H9 (cell line): Measurements from ENCODE around the gene CEBPE. TPM values are rescaled to one million over a fixed set of nuclear protein-coding genes. Genes with fewer than 3 reads are reported as not detected.

ENCODE experiments used
- DNase-seq: peaks from one replicate; pipeline ENCODE4 v3.0.0-alpha.2; 2017
- H2AFZ ChIP-seq: one replicate; pipeline ENCODE4 v1.6.1; 2013; ENCODE audit warnings: mild to moderate bottlenecking, low read length, control low read depth, moderate library complexity
- H2AK5ac ChIP-seq: 2 replicates; pipeline ENCODE4 v1.6.1; 2013; ENCODE audit warnings: low read length, control low read depth, mixed read lengths; ENCODE audit not compliant: insufficient read length
- H2BK120ac ChIP-seq: one replicate; pipeline ENCODE4 v1.6.1; 2013; ENCODE audit warnings: low read depth, mild to moderate bottlenecking, low read length, control low read depth, inconsistent platforms; ENCODE audit not compliant: poor library complexity, severe bottlenecking
- H2BK12ac ChIP-seq: 2 replicates; pipeline ENCODE4 v1.6.1; 2013; ENCODE audit warnings: low read length, control low read depth, mixed read lengths, low read depth; ENCODE audit not compliant: insufficient read length
- H2BK15ac ChIP-seq: 2 replicates; pipeline ENCODE4 v1.6.1; 2013; ENCODE audit warnings: low read depth, low read length, control low read depth
- H2BK20ac ChIP-seq: one replicate; pipeline ENCODE4 v1.6.1; 2013; ENCODE audit warnings: low read depth, mild to moderate bottlenecking, low read length, control low read depth, inconsistent platforms; ENCODE audit not compliant: poor library complexity, severe bottlenecking
- H2BK5ac ChIP-seq: 2 replicates; pipeline ENCODE4 v1.6.1; 2013; ENCODE audit warnings: low read length, control low read depth, mixed read lengths; ENCODE audit not compliant: insufficient read length
- H3K14ac ChIP-seq: 2 replicates; pipeline ENCODE4 v1.6.1; 2013; ENCODE audit warnings: low read length, control low read depth; ENCODE audit not compliant: insufficient read depth
- H3K18ac ChIP-seq: 2 replicates; pipeline ENCODE4 v1.6.1; 2013; ENCODE audit warnings: low read depth, mild to moderate bottlenecking, mixed read lengths, low read length, control low read depth; ENCODE audit not compliant: insufficient read length
- H3K23ac ChIP-seq: 2 replicates; pipeline ENCODE4 v1.6.1; 2013; ENCODE audit warnings: low read length, control low read depth, mixed read lengths, low read depth; ENCODE audit not compliant: insufficient read length
- H3K23me2 ChIP-seq: 2 replicates; pipeline ENCODE4 v1.6.1; 2013; ENCODE audit warnings: low read depth, mild to moderate bottlenecking, mixed read lengths, low read length, control low read depth; ENCODE audit not compliant: insufficient read length, poor library complexity, severe bottlenecking
- H3K27ac ChIP-seq: 2 replicates; pipeline ENCODE4 v1.5.1; 2013; ENCODE audit warnings: low read length, control low read depth, mixed read lengths, low read depth; ENCODE audit not compliant: insufficient read length
- H3K27me3 ChIP-seq: 2 replicates; pipeline ENCODE4 v1.6.1; 2013; ENCODE audit warnings: low read length, control low read depth, inconsistent platforms; ENCODE audit not compliant: insufficient read depth
- H3K4ac ChIP-seq: 2 replicates; pipeline ENCODE4 v1.6.1; 2013; ENCODE audit warnings: low read depth, mild to moderate bottlenecking, control low read depth, inconsistent platforms, low read length, moderate library complexity
- H3K4me1 ChIP-seq: 2 replicates; pipeline ENCODE4 v1.6.1; 2013; ENCODE audit warnings: low read length, control low read depth, inconsistent platforms; ENCODE audit not compliant: insufficient read depth
- H3K4me2 ChIP-seq: 2 replicates; pipeline ENCODE4 v1.6.1; 2013; ENCODE audit warnings: low read length, control low read depth, mixed read lengths; ENCODE audit not compliant: insufficient read length, insufficient read depth
- H3K56ac ChIP-seq: 2 replicates; pipeline ENCODE4 v1.6.1; 2013; ENCODE audit warnings: low read depth, mild to moderate bottlenecking, mixed read lengths, low read length, control low read depth; ENCODE audit not compliant: insufficient read length
- H3K79me1 ChIP-seq: 2 replicates; pipeline ENCODE4 v1.6.1; 2013; ENCODE audit warnings: low read depth, mild to moderate bottlenecking, moderate library complexity, low read length, control low read depth, inconsistent platforms; ENCODE audit not compliant: insufficient read depth, poor library complexity, severe bottlenecking
- H3K79me2 ChIP-seq: 2 replicates; pipeline ENCODE4 v1.6.1; 2013; ENCODE audit warnings: low read length, control low read depth, inconsistent platforms; ENCODE audit not compliant: insufficient read depth
- H3K9ac ChIP-seq: 2 replicates; pipeline ENCODE4 v1.6.1; 2013; ENCODE audit warnings: low read length, control low read depth, mixed read lengths; ENCODE audit not compliant: insufficient read length; ENCODE audit errors: extremely low read depth
- H3K9me3 ChIP-seq: one replicate; pipeline ENCODE4 v1.6.1; 2013; ENCODE audit warnings: low read depth, low read length, inconsistent platforms; ENCODE audit not compliant: control insufficient read depth
- H3T11ph ChIP-seq: one replicate; pipeline ENCODE4 v1.6.1; 2013; ENCODE audit warnings: mild to moderate bottlenecking, low read length, control low read depth, inconsistent platforms
- H4K20me1 ChIP-seq: one replicate; pipeline ENCODE4 v1.6.1; 2013; ENCODE audit not compliant: control insufficient read depth, insufficient read length, insufficient read depth
- H4K5ac ChIP-seq: 2 replicates; pipeline ENCODE4 v1.6.1; 2013; ENCODE audit warnings: low read depth, mild to moderate bottlenecking, mixed read lengths, low read length, control low read depth; ENCODE audit not compliant: insufficient read length
- H4K8ac ChIP-seq: replicated peaks from 2 replicates; pipeline ENCODE4 v1.6.1; 2013; ENCODE audit warnings: low read length, control low read depth, mixed read lengths, low read depth; ENCODE audit not compliant: insufficient read length
- H4K91ac ChIP-seq: 2 replicates; pipeline ENCODE4 v1.6.1; 2013; ENCODE audit warnings: low read depth, mild to moderate bottlenecking, moderate library complexity, mixed read lengths, low read length, control low read depth; ENCODE audit not compliant: insufficient read length
- H3K27ac Mint-ChIP-seq, 3 experiments: 2 replicates in 2 of 3; 3 replicates in 1 of 3; pipeline ENCODE4 v1.8.0; 2020 to 2021; ENCODE audit warnings: mixed read lengths in 3 of 3, mild to moderate bottlenecking in 1 of 3, moderate library complexity in 1 of 3
- H3K27me3 Mint-ChIP-seq: 2 replicates; pipeline ENCODE4 v1.8.0; 2021; ENCODE audit warnings: low read depth, mild to moderate bottlenecking, moderate library complexity, mixed read lengths
- H3K36me3 Mint-ChIP-seq, 3 experiments: 2 replicates in 2 of 3; 3 replicates in 1 of 3; pipeline ENCODE4 v1.8.0; 2020 to 2021; ENCODE audit warnings: low read depth in 3 of 3, mixed read lengths in 3 of 3; ENCODE audit not compliant: insufficient read depth in 1 of 3
- H3K4me1 Mint-ChIP-seq, 2 experiments: 2 replicates each; pipeline ENCODE4 v1.8.0; 2020; ENCODE audit warnings: mixed read lengths in 2 of 2
- H3K4me3 Mint-ChIP-seq, 2 experiments: 2 replicates in 1 of 2; 3 replicates in 1 of 2; pipeline ENCODE4 v1.8.0; 2020 to 2021; ENCODE audit warnings: mild to moderate bottlenecking in 2 of 2, mixed read lengths in 2 of 2, moderate library complexity in 1 of 2
- H3K9me3 Mint-ChIP-seq, 2 experiments: 2 replicates in 1 of 2; 3 replicates in 1 of 2; pipeline ENCODE4 v1.8.0; 2020; ENCODE audit warnings: mild to moderate bottlenecking in 2 of 2, mixed read lengths in 2 of 2, moderate library complexity in 1 of 2
- WGBS: extraction: QIAGEN DNeasy Blood & Tissue Kit; methylation state at CpG from one replicate; pipeline ENCODE4 v1.1.7; 2013; ENCODE audit warnings: missing lambda C conversion rate, low lambda C conversion rate, mixed read lengths; ENCODE audit not compliant: insufficient read length; ENCODE audit errors: extremely low coverage; 5-methylcytosine and 5-hydroxymethylcytosine counted together
- total RNA-seq: library from RNA; stranded (reverse); gene quantifications from 2 replicates; pipeline ENCODE4 v1.2.1, GENCODE V29; 2021
- TF ChIP-seq, protein P1 (sequence below): fragments of 200-600 bp; sonication (generic); conservative IDR thresholded peaks from 3 replicates; pipeline ENCODE4 v1.8.0; 2021; ENCODE audit warnings: antibody characterized with exemption, mild to moderate bottlenecking

The CEBPE gene
- total RNA-seq, 1 experiment from 2014 or later: not detected

DNA sequence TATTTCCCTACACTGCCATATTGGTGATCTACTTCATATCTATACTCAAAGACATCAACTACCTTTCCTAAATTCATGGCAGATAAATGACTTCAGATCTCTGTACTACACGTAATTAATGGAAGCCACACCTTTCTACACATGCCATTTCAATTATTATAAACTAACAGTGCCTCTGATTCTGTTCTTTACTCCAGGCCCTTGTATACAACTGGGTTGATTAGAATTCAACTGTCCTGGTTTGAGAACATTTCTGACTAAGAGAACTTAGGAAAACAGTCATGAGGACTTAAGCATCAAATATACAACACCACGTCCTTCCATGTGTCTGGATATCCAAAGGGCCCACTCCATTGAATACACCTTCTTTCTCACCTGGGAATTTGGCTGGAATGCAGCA lies 26.0 kb downstream of the CEBPE start:
- DNase-seq: no peak
- no peak overlapping the region for H3K9ac ChIP-seq
- WGBS: no CpG with 5 or more reads among the region's 2 CpGs

More for the DNA sequence above, 26.0 kb downstream of the CEBPE start:
- no peak overlapping the region for H3K27ac Mint-ChIP-seq
- H3K27ac ChIP-seq: no peak overlapping the region
- no peak overlapping the region for H4K91ac ChIP-seq
- H2BK120ac ChIP-seq: no peak overlapping the region
- H3K18ac ChIP-seq: no peak overlapping the region
- H3K14ac ChIP-seq: no peak overlapping the region
- H4K20me1 ChIP-seq: no peaks in the 10 kb centered on the region
- H3K23me2 ChIP-seq: peaks cover 6% of the 10 kb centered on the region
- no peaks in the 10 kb centered on the region for H3K9me3 Mint-ChIP-seq
- H3K4me1 Mint-ChIP-seq: peaks cover 14 to 25% of the 10 kb centered on the region in 2 experiments
- no peak overlapping the region for H4K8ac ChIP-seq
- no peak overlapping the region for H3K23ac ChIP-seq
- H4K5ac ChIP-seq: no peak overlapping the region
- H2BK20ac ChIP-seq: no peak overlapping the region
- peaks cover 36 to 62% (median 56%) of the 10 kb centered on the region in 3 experiments for H3K36me3 Mint-ChIP-seq
- peaks cover 19% of the 10 kb centered on the region for H3K79me2 ChIP-seq
- peak overlapping the region; percentile 93 for H3K4me2 ChIP-seq
- H3K27me3 Mint-ChIP-seq: no peaks in the 10 kb centered on the region
- H3K79me1 ChIP-seq: peaks cover 5% of the 10 kb centered on the region
- H2BK5ac ChIP-seq: no peak overlapping the region
- TF ChIP-seq, protein P1, sequence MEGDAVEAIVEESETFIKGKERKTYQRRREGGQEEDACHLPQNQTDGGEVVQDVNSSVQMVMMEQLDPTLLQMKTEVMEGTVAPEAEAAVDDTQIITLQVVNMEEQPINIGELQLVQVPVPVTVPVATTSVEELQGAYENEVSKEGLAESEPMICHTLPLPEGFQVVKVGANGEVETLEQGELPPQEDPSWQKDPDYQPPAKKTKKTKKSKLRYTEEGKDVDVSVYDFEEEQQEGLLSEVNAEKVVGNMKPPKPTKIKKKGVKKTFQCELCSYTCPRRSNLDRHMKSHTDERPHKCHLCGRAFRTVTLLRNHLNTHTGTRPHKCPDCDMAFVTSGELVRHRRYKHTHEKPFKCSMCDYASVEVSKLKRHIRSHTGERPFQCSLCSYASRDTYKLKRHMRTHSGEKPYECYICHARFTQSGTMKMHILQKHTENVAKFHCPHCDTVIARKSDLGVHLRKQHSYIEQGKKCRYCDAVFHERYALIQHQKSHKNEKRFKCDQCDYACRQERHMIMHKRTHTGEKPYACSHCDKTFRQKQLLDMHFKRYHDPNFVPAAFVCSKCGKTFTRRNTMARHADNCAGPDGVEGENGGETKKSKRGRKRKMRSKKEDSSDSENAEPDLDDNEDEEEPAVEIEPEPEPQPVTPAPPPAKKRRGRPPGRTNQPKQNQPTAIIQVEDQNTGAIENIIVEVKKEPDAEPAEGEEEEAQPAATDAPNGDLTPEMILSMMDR: no peak
- no peak overlapping the region for H2AFZ ChIP-seq
- H2BK15ac ChIP-seq: no peak overlapping the region
- no peak overlapping the region for H3K56ac ChIP-seq
- H3K27me3 ChIP-seq: no peaks in the 10 kb centered on the region
- peak overlapping the region in 1 of 2 experiments; percentile 34; a peak in 2 of 5 replicates for H3K4me3 Mint-ChIP-seq
- H2BK12ac ChIP-seq: no peak overlapping the region
- peaks cover 2% of the 10 kb centered on the region; the same call in 1 of the 2 replicates for H3K4me1 ChIP-seq
- no peak overlapping the region for H2AK5ac ChIP-seq
- no peak overlapping the region for H3T11ph ChIP-seq
- H3K4ac ChIP-seq: no peak overlapping the region
- no peaks in the 10 kb centered on the region for H3K9me3 ChIP-seq
